Measurements from ENCODE around the gene MYL7. TPM values are rescaled to one million over a fixed set of nuclear protein-coding genes. Genes with fewer than 3 reads are reported as not detected.

The MYL7 gene
- total RNA-seq, 4 donors from 2014 or later, result not detected

DNA sequence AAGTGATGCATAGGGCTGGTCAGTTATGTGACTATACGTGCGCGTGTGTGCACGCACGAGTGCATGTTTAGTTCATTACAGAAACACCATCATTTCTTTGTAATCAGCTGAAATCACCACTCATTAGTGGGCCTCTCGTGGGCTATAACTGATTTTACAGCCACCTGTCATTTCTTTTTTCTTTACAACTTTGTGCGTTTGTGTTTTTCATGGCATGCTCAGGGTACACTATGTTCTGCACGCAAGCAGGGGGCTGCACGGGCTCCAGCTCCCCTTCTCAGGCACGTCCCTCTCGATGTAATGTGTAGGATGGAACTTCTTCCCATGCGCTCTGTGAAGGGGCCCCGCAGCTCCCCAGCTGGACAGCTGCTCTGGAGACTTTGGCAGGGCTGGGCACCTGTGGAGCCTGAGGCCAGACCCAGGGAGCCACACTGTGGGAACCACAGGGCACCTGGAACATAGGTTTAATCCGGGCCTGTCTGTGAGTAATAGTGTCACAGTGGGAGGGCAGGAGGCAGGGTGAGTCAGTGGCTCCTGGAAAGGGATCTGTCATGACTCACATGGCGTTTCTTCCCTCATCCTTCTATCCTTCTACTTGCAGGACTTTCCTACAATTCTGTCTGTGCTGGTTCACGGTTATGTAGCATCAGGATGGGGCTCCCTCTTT is 43.2 kb upstream of the MYL7 start:
- H3K27me3 ChIP-seq, result peaks cover 0 to 6% (median 0%) of the 10 kb centered on the region in 4 donors
- no peak overlapping the region for H3K4me3 ChIP-seq
- TF ChIP-seq, protein P1, sequence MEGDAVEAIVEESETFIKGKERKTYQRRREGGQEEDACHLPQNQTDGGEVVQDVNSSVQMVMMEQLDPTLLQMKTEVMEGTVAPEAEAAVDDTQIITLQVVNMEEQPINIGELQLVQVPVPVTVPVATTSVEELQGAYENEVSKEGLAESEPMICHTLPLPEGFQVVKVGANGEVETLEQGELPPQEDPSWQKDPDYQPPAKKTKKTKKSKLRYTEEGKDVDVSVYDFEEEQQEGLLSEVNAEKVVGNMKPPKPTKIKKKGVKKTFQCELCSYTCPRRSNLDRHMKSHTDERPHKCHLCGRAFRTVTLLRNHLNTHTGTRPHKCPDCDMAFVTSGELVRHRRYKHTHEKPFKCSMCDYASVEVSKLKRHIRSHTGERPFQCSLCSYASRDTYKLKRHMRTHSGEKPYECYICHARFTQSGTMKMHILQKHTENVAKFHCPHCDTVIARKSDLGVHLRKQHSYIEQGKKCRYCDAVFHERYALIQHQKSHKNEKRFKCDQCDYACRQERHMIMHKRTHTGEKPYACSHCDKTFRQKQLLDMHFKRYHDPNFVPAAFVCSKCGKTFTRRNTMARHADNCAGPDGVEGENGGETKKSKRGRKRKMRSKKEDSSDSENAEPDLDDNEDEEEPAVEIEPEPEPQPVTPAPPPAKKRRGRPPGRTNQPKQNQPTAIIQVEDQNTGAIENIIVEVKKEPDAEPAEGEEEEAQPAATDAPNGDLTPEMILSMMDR (IDR thresholded peaks at IDR 0.05), result no peak
- TF ChIP-seq POLR2A (IDR thresholded peaks at IDR 0.05), result no peak
- H3K4me1 ChIP-seq, result peaks cover 8 to 22% (median 11%) of the 10 kb centered on the region in 3 donors
- intact Hi-C loops (cut with DNase I), result no loop called here
- H3K9me3 ChIP-seq, result peaks cover 0 to 9% (median 0%) of the 10 kb centered on the region in 3 donors
- 51 to 64% methylated on average over 14 to 16 of the region's 16 CpGs for WGBS, 2 donors
- H3K36me3 ChIP-seq, result no peaks in the 10 kb centered on the region
- no peak overlapping the region for H3K27ac ChIP-seq
- DNase-seq, result no peak

DNA sequence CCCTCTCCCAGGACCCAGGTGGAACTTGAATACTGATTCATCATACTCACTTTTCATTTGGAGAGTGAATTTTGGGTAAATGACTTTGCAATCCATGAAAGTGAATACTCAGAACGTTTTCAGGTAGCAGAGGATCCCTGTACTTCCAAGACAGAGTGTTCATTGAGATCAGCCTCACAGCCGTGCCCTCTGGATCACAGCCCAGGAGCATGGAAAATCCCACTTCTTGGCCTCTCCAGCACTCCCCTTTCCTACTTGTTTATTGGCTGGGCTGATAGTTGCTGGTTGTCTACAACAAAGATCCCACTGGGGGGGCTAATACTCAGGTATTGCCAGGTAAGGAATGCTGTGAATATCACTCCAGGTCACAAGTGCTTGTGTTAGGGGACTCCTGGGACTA is 42.3 kb upstream of the MYL7 start:
- TF ChIP-seq POLR2A (IDR thresholded peaks at IDR 0.05), result no peak
- TF ChIP-seq, protein P1 (IDR thresholded peaks at IDR 0.05), result no peak
- 13 to 15% methylated on average over 2 of the region's 2 CpGs for WGBS, 2 donors
- H3K27me3 ChIP-seq, result peaks cover 0 to 6% (median 0%) of the 10 kb centered on the region in 4 donors
- no peak overlapping the region for H3K4me3 ChIP-seq
- H3K36me3 ChIP-seq, result no peaks in the 10 kb centered on the region
- H3K9me3 ChIP-seq, result peaks cover 0 to 9% (median 0%) of the 10 kb centered on the region in 3 donors
- DNase-seq, result no peak
- peaks cover 8 to 22% (median 11%) of the 10 kb centered on the region in 3 donors for H3K4me1 ChIP-seq
- H3K27ac ChIP-seq, result no peak overlapping the region
- intact Hi-C loops (cut with DNase I), result no loop called here

DNA sequence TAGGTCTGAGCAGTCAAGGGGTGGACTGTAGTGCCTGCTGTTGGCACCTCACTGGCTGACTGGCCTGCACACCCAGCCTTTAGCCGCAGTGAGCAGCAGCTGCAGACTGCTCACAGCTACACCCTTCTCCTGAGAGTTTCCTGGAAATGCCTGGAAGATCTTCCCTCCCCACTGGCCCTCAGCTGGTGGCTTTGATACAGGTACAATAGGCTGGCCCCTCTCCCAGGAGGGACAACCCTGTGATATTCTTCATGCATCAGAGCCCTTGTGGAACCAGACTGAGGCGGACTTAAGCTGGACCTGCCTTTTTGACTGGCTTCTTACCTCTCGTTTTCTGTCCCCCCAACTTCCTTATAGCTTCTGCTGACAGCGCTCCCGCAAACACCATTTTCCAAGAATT is 41.7 kb upstream of the MYL7 start:
- Histone ChIP-seq H3K27ac (no peak overlapping the region), H3K4me3 (no peak overlapping the region), H3K9me3 (peaks cover 0 to 9% (median 0%) of the 10 kb centered on the region in 3 donors), H3K36me3 (no peaks in the 10 kb centered on the region), H3K4me1 (peaks cover 8 to 22% (median 11%) of the 10 kb centered on the region in 3 donors), H3K27me3 (peaks cover 0 to 8% (median 0%) of the 10 kb centered on the region in 4 donors)
- DNase-seq, result no peak
- TF ChIP-seq, protein P1 (IDR thresholded peaks at IDR 0.05), result no peak
- TF ChIP-seq POLR2A (IDR thresholded peaks at IDR 0.05), result no peak
- 84 to 87% methylated on average over 4 to 5 of the region's 5 CpGs for WGBS, 2 donors
- intact Hi-C loops (cut with DNase I), result no loop called here

DNA sequence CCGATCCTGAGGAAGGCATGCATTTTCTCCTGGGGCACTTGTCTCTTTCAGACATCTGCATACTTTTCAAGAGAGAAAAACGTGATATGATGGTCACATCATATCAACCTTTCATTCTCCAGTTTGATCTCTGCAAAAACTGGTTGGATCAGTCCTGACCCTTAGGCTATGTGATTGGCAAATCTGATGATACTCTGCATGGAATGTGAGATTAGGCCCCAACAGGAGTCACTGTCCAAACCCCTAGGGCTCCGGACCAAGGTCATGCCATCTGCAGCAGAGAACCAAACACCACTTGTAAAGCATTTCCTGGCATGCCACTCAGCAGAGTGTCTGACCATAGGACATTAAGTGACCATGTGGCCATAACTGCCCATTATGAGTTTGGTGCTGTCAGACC is 39.5 kb upstream of the MYL7 start:
- TF ChIP-seq, protein P1 (IDR thresholded peaks at IDR 0.05), result no peak
- TF ChIP-seq POLR2A (IDR thresholded peaks at IDR 0.05), result no peak
- no peak overlapping the region for H3K27ac ChIP-seq
- no peaks in the 10 kb centered on the region for H3K36me3 ChIP-seq
- peaks cover 0 to 26% (median 0%) of the 10 kb centered on the region in 4 donors for H3K27me3 ChIP-seq
- H3K9me3 ChIP-seq, result peaks cover 0 to 9% (median 0%) of the 10 kb centered on the region in 3 donors
- intact Hi-C loops (cut with DNase I), result no loop called here
- no peak for DNase-seq
- H3K4me1 ChIP-seq, result peaks cover 8 to 21% (median 11%) of the 10 kb centered on the region in 3 donors
- 38 to 48% methylated on average over 3 of the region's 3 CpGs for WGBS, 2 donors
- H3K4me3 ChIP-seq, result no peak overlapping the region

DNA sequence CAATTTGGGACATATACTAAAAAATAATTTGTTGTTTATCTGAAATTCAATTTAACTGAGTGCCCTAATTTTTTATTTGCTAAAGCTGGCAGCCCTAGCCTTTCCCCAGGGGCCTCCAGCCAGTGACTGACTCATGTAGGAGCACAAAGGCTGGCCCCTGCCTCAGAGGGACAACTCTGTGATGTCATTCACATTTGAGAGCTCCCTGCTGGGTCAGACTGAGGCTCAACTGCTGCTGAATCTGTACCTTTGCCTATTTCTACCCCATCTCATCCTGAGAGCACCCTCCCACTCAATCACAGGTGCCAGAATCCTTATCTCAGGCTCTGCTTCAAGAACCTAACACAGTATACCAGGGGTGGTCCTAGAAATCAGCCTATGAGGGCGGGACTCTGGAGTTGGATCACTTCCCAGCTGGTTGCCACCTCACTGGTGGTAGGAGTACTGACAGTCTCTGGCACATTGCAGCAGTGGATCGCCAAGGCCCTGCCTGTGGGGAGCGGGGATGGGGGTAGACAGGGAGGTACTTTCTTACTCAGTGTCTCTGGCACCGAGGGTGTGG is 36.5 kb upstream of the MYL7 start:
- H3K36me3 ChIP-seq, result no peaks in the 10 kb centered on the region
- H3K27ac ChIP-seq, result no peak overlapping the region
- DNase-seq, result no peak
- H3K27me3 ChIP-seq, result peaks cover 0 to 28% (median 0%) of the 10 kb centered on the region in 4 donors
- 76 to 84% methylated on average over 2 to 3 of the region's 4 CpGs for WGBS, 2 donors
- intact Hi-C loops (cut with DNase I), result no loop called here
- no peaks in the 10 kb centered on the region for H3K4me1 ChIP-seq
- H3K4me3 ChIP-seq, result no peak overlapping the region
- no peak for TF ChIP-seq POLR2A (IDR thresholded peaks at IDR 0.05)
- TF ChIP-seq, protein P1 (IDR thresholded peaks at IDR 0.05), result no peak
- peaks cover 0 to 3% (median 0%) of the 10 kb centered on the region in 3 donors for H3K9me3 ChIP-seq

All from esophagus squamous epithelium (tissue), 5 donors.